HG03060 (cell line): ENCODE data around the gene C9orf50.
"Not testable (repeated sequence)": the region's sequence is repeated elsewhere in the genome, so short reads cannot be mapped to it uniquely, and the experiment has no call there.

Experiments
- ATAC-seq: cut with Tn5 transposase; IDR thresholded peaks from one replicate; pipeline ENCODE4 v1.9.1; 2021; ENCODE audit warnings: low read depth, moderate number of reproducible peaks; ENCODE audit not compliant: unreplicated experiment

The C9orf50 gene

GRCh38 chr9:129620669-129621295 lies at the start of gene C9orf50:
Gene C9orf50 (minus strand): TSS chr9:129621101. CDS start chr9:129620574, 527 bp downstream.
- no peak for ATAC-seq

DNA sequence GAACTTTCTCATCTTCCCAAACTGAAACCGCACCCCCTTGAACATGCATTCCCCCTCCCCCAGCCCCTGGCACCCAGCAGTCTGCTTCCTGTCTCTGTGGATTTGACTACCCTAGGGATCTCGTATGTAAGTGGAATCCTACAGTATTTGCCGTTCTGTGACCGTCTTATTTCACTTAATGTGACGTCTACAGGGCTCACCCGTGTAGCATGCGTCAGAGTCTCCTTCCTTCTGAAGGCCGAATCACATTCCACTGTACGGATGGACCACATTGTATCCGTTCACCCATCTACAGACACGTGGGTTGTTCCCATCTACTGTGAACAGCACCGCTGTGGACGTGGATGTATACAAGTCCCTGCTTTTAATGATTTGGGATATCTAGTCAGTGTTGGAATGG lies 49.0 kb upstream of the C9orf50 start:
- no peak for ATAC-seq

DNA sequence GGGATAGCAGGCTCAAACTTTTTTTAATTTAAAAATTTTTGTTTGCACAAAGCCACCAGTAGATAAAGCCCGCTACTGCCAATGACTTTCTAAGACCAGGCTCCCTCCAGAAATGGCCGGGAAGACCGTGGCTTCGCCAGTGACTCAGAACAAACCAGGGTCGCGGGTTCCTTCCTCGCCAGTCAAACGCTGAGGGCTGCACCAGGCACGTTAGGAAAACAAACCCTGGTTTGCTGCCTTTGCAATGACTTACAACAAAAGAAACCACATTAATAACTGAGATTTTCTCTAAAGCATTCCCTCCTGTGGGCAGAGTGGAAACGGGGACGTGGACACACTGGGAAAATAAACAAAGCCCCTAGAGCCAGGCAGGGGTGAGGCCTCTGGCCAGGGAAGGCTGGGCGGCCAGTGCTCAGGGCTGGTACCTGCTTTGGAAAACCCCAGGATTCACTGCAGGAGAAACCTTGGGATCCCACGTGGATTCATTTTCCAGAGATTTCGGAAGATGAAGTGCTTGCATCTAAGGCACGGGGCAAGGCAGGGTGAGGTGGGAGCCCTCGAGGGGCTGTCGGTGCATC lies 48.3 kb upstream of the C9orf50 start:
- ATAC-seq, result no peak

DNA sequence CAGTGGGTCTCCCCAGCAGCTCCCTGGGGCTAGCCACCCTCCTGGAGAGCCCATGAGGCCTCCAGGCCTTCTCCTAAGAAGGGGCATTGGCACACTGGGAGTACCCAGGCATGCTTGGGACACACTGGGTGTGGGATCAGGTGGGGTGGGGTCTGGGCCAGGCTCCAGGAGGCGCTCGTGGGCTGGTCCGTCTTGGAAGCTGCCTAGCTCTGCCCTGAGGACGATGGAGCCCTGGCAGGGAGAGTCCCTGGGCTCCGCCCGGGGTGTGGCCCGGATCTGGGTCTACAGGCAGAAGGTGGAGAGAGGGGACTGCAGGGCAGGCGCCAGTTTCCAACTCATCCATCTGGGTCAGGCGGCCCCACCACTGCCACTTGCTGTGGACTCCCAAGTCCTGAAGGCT lies 46.9 kb upstream of the C9orf50 start:
- ATAC-seq, result no peak

GRCh38 chr9:129667378-129667777 lies 46.5 kb upstream of the C9orf50 start:
- ATAC-seq, result no peak

GRCh38 chr9:129666575-129666974 lies 45.7 kb upstream of the C9orf50 start:
- no peak for ATAC-seq

GRCh38 chr9:129665814-129666520 lies 45.1 kb upstream of the C9orf50 start:
- ATAC-seq, result no peak

GRCh38 chr9:129665389-129665775 lies 44.5 kb upstream of the C9orf50 start, which contains the start of gene PRRX2:
Gene PRRX2 (plus strand): TSS chr9:129665647. CDS start chr9:129665868, 221 bp downstream.
- no peak for ATAC-seq

- no peak for ATAC-seq
Measured at GRCh38 chr9:129664746-129665388, 44.0 kb upstream of the C9orf50 start.

DNA sequence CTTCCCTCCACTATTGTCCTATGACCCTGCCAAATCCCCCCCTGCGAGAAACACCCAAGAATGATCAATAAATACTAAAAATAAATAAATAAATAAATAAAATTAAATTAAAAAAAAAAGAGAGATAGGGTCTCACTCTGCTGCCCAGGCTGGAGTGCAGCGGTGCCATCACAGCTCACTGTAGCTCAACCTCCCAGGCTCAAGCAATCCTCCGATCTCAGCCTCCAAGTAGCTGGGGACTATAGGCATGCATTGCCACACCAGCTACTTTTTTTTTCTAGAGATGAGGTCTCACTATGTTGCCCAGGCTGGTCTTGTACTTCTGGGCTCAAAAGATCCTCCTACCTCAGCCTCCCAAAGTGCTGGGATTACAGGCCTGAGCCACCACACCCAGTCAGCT lies 41.3 kb upstream of the C9orf50 start:
- ATAC-seq, result not testable (repeated sequence)

DNA sequence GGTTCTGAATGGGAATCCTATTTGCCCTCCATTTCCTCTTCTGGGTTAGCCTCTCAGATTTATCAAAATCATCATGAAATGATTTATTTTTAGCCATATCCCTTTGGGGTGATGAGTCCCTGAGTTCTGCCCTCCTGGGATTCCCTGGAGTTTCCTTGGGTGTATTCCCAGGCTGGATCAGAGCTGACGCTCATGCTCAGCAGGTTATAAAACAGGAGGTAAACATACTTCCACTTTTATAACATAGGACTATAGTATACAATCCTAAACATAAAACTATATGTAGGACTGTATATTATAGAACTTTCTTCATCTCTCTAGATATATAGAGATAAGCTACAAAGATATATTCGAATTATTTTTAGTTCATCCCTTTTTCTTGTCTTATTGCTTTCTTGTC lies 40.1 kb upstream of the C9orf50 start:
- ATAC-seq, result no peak

- ATAC-seq, result no peak
Measured at GRCh38 chr9:129656795-129657390, 36.0 kb upstream of the C9orf50 start.

DNA sequence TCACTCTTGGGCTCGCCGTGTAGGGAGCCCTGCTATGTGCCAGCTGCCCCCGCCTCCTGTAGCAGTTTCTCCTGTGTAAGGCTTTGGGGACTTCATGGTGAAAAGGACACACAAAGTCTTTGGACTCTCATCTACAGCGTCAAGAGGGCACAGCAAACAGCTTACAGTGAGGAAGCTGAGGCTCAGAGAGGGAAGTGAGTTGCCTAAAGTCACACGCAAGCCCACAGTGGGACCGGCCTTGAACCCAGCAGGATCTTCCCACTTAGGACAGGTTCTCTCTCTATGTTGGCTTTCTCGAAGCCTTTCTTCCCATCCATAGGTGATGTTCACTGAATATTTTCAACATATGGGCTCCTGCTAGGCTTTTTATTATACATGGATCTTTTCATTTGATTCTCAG lies 34.8 kb upstream of the C9orf50 start:
- ATAC-seq, result no peak

- no peak for ATAC-seq
Measured at GRCh38 chr9:129655154-129655553, 34.3 kb upstream of the C9orf50 start.

DNA sequence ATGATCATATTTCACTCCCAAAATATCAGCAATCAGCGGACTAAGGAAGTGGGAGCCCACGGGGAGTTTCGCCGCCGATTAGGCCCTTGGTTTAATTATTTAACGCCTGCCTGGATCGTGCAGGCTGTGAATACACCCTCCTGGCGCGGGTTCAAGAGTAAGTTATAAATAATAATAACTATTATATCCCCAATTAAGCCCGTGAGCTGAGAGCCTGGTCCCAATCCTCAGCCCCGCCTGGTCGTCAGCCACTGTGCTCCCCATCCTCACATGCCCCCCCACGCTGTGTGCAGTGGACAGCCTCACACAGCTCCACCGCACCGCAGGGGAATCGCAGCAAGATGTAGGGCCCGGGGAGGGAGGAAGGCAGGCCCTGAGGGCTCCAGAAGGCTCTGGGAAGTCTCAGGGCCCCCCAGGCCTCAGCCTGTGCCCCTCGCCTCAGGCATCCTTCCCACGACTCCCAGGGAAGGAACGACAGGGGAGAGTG lies 33.7 kb upstream of the C9orf50 start:
- no peak for ATAC-seq

DNA sequence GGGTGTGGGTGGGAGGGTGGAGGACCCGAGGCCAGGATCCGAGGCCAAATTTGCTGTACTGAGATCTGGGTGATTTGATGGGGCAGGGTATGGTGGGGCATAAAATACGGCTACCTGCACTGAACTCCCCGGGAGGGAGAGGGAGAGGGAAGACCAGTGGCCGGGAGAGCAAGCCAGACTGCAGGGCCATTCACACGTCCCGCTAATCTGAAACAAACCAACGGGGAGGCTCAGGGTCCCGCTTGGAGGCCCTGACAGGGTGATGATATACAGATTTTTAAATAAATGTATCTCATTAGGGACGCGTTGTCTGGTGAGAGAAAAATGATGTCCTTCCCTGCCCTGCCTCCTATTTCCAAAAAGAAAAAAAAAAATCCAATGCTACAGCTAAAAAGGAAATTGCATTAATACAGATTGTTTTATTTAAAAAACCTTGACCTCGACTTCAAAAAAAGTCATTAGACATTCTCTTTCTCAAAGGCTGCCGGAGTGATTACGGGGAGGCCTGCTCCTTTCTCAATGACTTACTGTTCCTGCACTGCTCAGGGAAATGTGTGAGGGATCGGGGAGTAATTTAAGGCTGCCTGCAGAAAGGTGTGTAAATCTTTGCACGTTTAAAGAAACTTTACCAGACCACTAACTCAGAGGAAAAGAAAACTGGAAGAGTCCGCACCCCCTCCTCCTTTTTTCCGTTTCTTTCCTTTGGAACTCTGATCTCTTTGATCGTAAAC lies 33.1 kb upstream of the C9orf50 start:
- no peak for ATAC-seq

DNA sequence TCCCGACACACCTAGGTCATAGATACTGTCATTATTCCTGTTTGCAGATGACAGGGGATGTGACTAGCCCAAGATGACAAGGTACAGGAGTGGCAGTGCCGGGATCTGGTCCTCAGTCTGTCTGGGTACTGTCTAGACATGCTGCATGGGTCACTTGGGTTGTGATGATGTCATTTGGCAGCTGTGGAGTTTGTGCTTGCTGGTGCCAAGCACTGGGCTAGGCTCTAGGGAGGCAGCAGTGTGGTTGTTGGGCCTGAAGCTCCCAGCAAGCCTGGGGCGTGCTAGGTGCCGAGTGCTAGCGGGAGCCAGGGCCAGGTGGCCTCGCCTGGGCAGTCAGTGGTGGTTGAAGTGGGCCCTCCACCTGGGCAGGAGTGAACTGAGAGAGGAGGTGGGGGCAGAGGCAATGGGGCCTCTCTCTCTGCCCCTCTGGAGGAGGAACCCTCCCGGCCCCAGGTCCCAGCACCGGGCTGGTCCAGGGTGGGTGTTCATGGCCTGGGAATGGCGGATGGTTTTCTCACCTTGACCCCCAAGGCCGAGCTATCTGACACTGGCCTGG lies 29.9 kb upstream of the C9orf50 start:
- ATAC-seq, result no peak

DNA sequence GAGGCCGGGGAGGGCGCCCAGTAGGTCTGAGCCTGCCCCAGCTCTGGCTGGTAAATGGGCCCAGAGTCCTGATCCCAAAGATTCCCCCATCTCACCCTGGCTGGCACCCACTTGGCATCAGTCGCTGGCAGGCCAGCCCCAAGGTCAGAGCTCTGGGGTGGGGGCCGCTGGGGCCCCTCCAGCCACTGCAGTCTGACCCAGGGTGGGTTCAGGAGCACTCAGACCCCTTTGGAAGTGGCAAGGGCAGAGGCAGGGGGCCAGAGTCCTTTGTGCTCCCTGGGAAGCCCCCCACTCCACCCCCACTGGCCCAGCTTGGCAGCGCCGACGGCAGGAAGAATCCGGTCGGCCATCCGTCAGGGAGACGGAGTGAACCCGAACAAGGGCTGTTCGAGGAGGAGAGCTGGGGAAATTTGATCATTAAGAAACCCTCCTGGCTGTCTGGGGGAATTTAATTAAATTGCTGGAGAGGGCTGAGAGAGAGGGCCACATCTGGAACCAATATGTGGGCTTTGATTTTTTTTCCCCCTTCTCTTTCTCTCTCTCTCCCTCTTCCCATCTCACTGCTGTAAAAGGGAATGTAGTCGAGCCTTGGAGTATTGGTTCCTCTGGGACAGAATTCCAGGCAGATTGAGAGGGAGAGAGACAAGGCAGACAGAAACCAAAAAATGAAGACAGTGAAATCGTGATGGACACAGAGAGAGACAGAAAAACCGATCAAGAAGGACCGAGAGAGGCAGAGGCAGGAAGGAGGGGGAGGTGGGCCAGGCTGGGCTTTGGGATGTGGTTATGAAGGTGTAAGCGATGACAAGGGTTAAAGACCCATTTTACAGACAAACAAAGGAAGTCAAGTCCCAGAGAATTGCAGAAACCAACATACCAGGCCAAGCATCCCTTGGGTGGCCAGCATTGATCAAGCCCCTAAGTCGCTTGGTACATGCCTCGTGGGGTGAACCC lies 29.1 kb upstream of the C9orf50 start:
- no peak for ATAC-seq

- no peak for ATAC-seq
Measured at GRCh38 chr9:129648764-129649115, 27.8 kb upstream of the C9orf50 start.
